Endothelial cell of umbilical vein (primary cell): ENCODE results near the gene MCM5. TPM values are rescaled to one million over a fixed set of nuclear protein-coding genes. Genes with fewer than 3 reads are reported as not detected.

ENCODE experiments used
- BruUV-seq: library from RNA; stranded (reverse); fragments of 400-500 nt; replicated peaks from 2 replicates; lab custom pipeline; 2021; lab: Mats Ljungman, UMichigan
- CTCF ChIA-PET: fragments of 300-600, 350-600 bp; sonication (Branson Sonifier 250); formaldehyde crosslinking; loops from one replicate; lab custom pipeline; 2021; ENCODE audit warnings: antibody characterized with exemption, inconsistent platforms; lab: Charles Lee
- POLR2A ChIA-PET: fragments of 300-600, 350-600 bp; sonication (Branson Sonifier 250); formaldehyde crosslinking; loops from one replicate; lab custom pipeline; 2021; ENCODE audit warnings: antibody characterized with exemption, inconsistent platforms; lab: Charles Lee
- DNase-seq: peaks from one replicate; pipeline ENCODE4 v3.0.0-alpha.2; 2011; ENCODE audit warnings: low read depth, low spot score
- FAIRE-seq: peaks from 2 replicates; lab custom pipeline; 2011; peaks lifted over from hg19 to GRCh38; lab: Jason Lieb, UNC
- H2AFZ ChIP-seq: 2 replicates; pipeline ENCODE4 v1.6.0; 2012; ENCODE audit warnings: low read depth, low read length, control low read depth, inconsistent platforms
- H3K27ac ChIP-seq: 2 replicates; pipeline ENCODE4 v1.5.1; 2011; ENCODE audit warnings: low read depth, mild to moderate bottlenecking, control low read depth, low read length, moderate library complexity; ENCODE audit not compliant: insufficient read depth
- H3K27me3 ChIP-seq, 2 experiments: 2 replicates each; pipeline versions ENCODE4 v1.6.0 to v1.6.1; 2011; ENCODE audit warnings: low read length in 2 of 2, mixed read lengths in 1 of 2; ENCODE audit not compliant: control insufficient read depth in 2 of 2, insufficient read depth in 2 of 2
- H3K36me3 ChIP-seq, 2 experiments: 2 replicates in 1 of 2; 3 replicates in 1 of 2; pipeline ENCODE4 v1.5.1; 2011; ENCODE audit warnings: low read length in 2 of 2, mild to moderate bottlenecking in 1 of 2, moderate library complexity in 1 of 2; ENCODE audit not compliant: control insufficient read depth in 2 of 2, insufficient read depth in 2 of 2; ENCODE audit errors: extremely low read depth in 1 of 2
- H3K4me1 ChIP-seq: 3 replicates; pipeline ENCODE4 v1.5.1; 2011; ENCODE audit warnings: mild to moderate bottlenecking, low read length; ENCODE audit not compliant: control insufficient read depth, insufficient read depth; ENCODE audit errors: extremely low read depth
- H3K4me2 ChIP-seq: 2 replicates; pipeline ENCODE4 v1.6.1; 2011; ENCODE audit warnings: low read length, control low read depth, mixed read lengths; ENCODE audit not compliant: insufficient read depth
- H3K4me3 ChIP-seq, 3 experiments: fragments of 200-600 bp in 1 of 3; sonication (generic), shearing (Covaris generic) in 1 of 3; replicated peaks in 1 of 3; 2 replicates each; pipeline ENCODE4 v1.5.1; 2011 to 2016; ENCODE audit warnings: control low read depth in 3 of 3, low read length in 3 of 3, mild to moderate bottlenecking in 2 of 3, inconsistent platforms in 1 of 3, low read depth in 1 of 3, moderate library complexity in 1 of 3; ENCODE audit not compliant: insufficient read depth in 1 of 3
- H3K79me2 ChIP-seq: 2 replicates; pipeline ENCODE4 v1.6.0; 2012; ENCODE audit warnings: low read length, inconsistent platforms; ENCODE audit not compliant: control insufficient read depth, insufficient read depth
- H3K9ac ChIP-seq: replicated peaks from 2 replicates; pipeline ENCODE3; 2011; ENCODE audit warnings: low read length, control low read depth; ENCODE audit not compliant: insufficient read depth; ENCODE audit errors: extremely low read depth
- H3K9me1 ChIP-seq: replicated peaks from 3 replicates; pipeline ENCODE4 v1.6.0; 2011; ENCODE audit warnings: mild to moderate bottlenecking, low read length; ENCODE audit not compliant: control insufficient read depth, insufficient read depth; ENCODE audit errors: extremely low read depth
- H3K9me3 ChIP-seq: replicated peaks from 2 replicates; pipeline ENCODE4 v1.5.1; 2012; ENCODE audit warnings: low read length, inconsistent platforms; ENCODE audit not compliant: control insufficient read depth, insufficient read depth
- H4K20me1 ChIP-seq: replicated peaks from 2 replicates; pipeline ENCODE3; 2011; ENCODE audit warnings: mild to moderate bottlenecking, low read length; ENCODE audit not compliant: control insufficient read depth, insufficient read depth; ENCODE audit errors: extremely low read depth
- EZH2 ChIP-seq: IDR thresholded peaks from 2 replicates; pipeline ENCODE4 v1.6.1; 2012; ENCODE audit warnings: borderline replicate concordance, low read depth, mild to moderate bottlenecking, moderate library complexity, low read length, inconsistent platforms; ENCODE audit not compliant: severe bottlenecking
- FOS ChIP-seq: IDR thresholded peaks from 2 replicates; pipeline ENCODE4 v1.6.1; 2011; ENCODE audit warnings: mild to moderate bottlenecking, low read length, moderate library complexity, borderline replicate concordance; ENCODE audit not compliant: insufficient read depth
- GATA2 ChIP-seq: IDR thresholded peaks from 2 replicates; pipeline ENCODE4 v1.7.0; 2011; ENCODE audit warnings: low read depth, mild to moderate bottlenecking, moderate library complexity, mixed read lengths, low read length; ENCODE audit not compliant: insufficient read length, insufficient read depth
- JUN ChIP-seq: IDR thresholded peaks from 2 replicates; pipeline ENCODE4 v1.6.1; 2011; ENCODE audit warnings: borderline replicate concordance, low read depth; ENCODE audit not compliant: insufficient read length, insufficient read depth
- MYC ChIP-seq: IDR thresholded peaks from one replicate; pipeline ENCODE4 v1.6.1; 2011; ENCODE audit warnings: mild to moderate bottlenecking, low read depth, low read length
- POLR2A ChIP-seq: IDR thresholded peaks from 2 replicates; pipeline ENCODE4 v1.6.1; 2012; ENCODE audit warnings: low read depth, mild to moderate bottlenecking, control low read depth, low read length
- POLR2AphosphoS5 ChIP-seq: IDR thresholded peaks from 2 replicates; pipeline ENCODE4 v1.6.1; 2012; ENCODE audit warnings: low read depth, mild to moderate bottlenecking, control low read depth, low read length, moderate library complexity; ENCODE audit not compliant: insufficient read depth
- dilution Hi-C: fragments of 300-500 bp; cut with MboI; formaldehyde crosslinking; loops from one replicate; pipeline ENCODE4 v1.15.0; 2019; ENCODE audit warnings: low sequenced_read_pairs; ENCODE audit not compliant: extremely low pct_ligation_motif_present
- intact Hi-C: fragments of 100-400 bp; cut with micrococcal nuclease; formaldehyde crosslinking; loops from one replicate; pipeline ENCODE4 v1.10.0; 2022
- polyA plus RNA-seq, 4 experiments: library from polyadenylated mRNA; depleted of rRNA in 3 of 4; stranded (reverse) in 3 of 4; unstranded in 1 of 4; fragments of >200 nt; gene quantifications; 2 replicates each; pipeline versions ENCODE4 v1.2.1 to v1.2.3, GENCODE V29; 2011 to 2012; ENCODE audit warnings: missing spikeins in 1 of 4
- total RNA-seq: library from RNA; stranded (reverse); gene quantifications from 2 replicates; pipeline ENCODE4 v1.2.3, GENCODE V29; 2021
- TF ChIP-seq, protein P1 (sequence below): IDR thresholded peaks from 2 replicates; pipeline ENCODE4 v1.6.1; 2011; ENCODE audit not compliant: insufficient read depth, insufficient read length
- TF ChIP-seq, protein P2 (sequence below), 2 donors: IDR thresholded peaks; 1 replicate in 1 of 2; 2 replicates in 1 of 2; pipeline ENCODE4 v1.5.1; 2011; ENCODE audit warnings: low read length in 2 of 2, mild to moderate bottlenecking in 2 of 2, moderate library complexity in 2 of 2, control low read depth in 1 of 2, inconsistent platforms in 1 of 2, low read depth in 1 of 2; ENCODE audit not compliant: insufficient read depth in 1 of 2; ENCODE audit errors: extremely low read depth in 1 of 2

MCM5 gene
- total and polyA plus RNA-seq, 2 donors (not counting 3 experiments of a cell fraction or from before 2014, with no cell fraction given) = 67.8 to 111 TPM

GRCh38 chr22:35473971-35474370, 74.0 kb downstream of the MCM5 start:
- POLR2A ChIA-PET = no interaction called here
- no peaks in the 10 kb centered on the region for H4K20me1 ChIP-seq
- intact Hi-C loops = loop anchor here (5.0 kb wide), 1 partner anchor 68 kb away; the partner anchor contains the start of gene RASD2

More at GRCh38 chr22:35473971-35474370, 74.0 kb downstream of the MCM5 start:
- no peak for TF ChIP-seq JUN
- TF ChIP-seq POLR2AphosphoS5 = no peak
- TF ChIP-seq POLR2A = no peak
- TF ChIP-seq GATA2 = no peak
- TF ChIP-seq, protein P1, sequence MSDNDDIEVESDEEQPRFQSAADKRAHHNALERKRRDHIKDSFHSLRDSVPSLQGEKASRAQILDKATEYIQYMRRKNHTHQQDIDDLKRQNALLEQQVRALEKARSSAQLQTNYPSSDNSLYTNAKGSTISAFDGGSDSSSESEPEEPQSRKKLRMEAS = no peak
- TF ChIP-seq, protein P2, sequence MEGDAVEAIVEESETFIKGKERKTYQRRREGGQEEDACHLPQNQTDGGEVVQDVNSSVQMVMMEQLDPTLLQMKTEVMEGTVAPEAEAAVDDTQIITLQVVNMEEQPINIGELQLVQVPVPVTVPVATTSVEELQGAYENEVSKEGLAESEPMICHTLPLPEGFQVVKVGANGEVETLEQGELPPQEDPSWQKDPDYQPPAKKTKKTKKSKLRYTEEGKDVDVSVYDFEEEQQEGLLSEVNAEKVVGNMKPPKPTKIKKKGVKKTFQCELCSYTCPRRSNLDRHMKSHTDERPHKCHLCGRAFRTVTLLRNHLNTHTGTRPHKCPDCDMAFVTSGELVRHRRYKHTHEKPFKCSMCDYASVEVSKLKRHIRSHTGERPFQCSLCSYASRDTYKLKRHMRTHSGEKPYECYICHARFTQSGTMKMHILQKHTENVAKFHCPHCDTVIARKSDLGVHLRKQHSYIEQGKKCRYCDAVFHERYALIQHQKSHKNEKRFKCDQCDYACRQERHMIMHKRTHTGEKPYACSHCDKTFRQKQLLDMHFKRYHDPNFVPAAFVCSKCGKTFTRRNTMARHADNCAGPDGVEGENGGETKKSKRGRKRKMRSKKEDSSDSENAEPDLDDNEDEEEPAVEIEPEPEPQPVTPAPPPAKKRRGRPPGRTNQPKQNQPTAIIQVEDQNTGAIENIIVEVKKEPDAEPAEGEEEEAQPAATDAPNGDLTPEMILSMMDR (IDR thresholded peaks at IDR 0.05; ENCODE audit: extremely low read depth in 1 of 2, insufficient read depth in 1 of 2, low read depth in 1 of 2, low read length in 2 of 2) = no peak
- TF ChIP-seq MYC = no peak
- TF ChIP-seq EZH2 = no peak
- TF ChIP-seq FOS = no peak
- H3K9me1 ChIP-seq = no peaks in the 10 kb centered on the region
- no peak overlapping the region for H2AFZ ChIP-seq
- DNase-seq (no peak), FAIRE-seq (no peak)
- no peaks in the 10 kb centered on the region for H3K36me3 ChIP-seq
- BruUV-seq = no TSS peak
- peaks cover 24% of the 10 kb centered on the region for H3K4me1 ChIP-seq
- H3K27ac ChIP-seq = no peak overlapping the region
- dilution Hi-C loops = no loop called here
- no peaks in the 10 kb centered on the region for H3K9me3 ChIP-seq
- H3K27me3 ChIP-seq = no peaks in the 10 kb centered on the region
- H3K9ac ChIP-seq = no peak overlapping the region
- no peak overlapping the region for H3K4me3 ChIP-seq
- H3K4me2 ChIP-seq = no peak overlapping the region
- H3K79me2 ChIP-seq = no peaks in the 10 kb centered on the region
- CTCF ChIA-PET = no interaction called here

Other genes with a start within 250 kb of the MCM5 start
- 29.5 and 30.5 TPM in 2 replicates for gene HMGXB4, start 142.6 kb upstream of the MCM5 start, total RNA-seq
- gene HMGXB4, start 142.6 kb upstream of the MCM5 start, polyA plus RNA-seq = 11.1 and 12.2 TPM in 2 replicates
- 36.4 and 44.5 TPM in 2 replicates for gene TOM1, start 100.2 kb upstream of the MCM5 start, total RNA-seq
- 74.4 and 74.6 TPM in 2 replicates for gene TOM1, start 100.2 kb upstream of the MCM5 start, polyA plus RNA-seq
- gene HMOX1, start 19.0 kb upstream of the MCM5 start, total RNA-seq = 29.2 and 41.1 TPM in 2 replicates
- gene HMOX1, start 19.0 kb upstream of the MCM5 start, polyA plus RNA-seq = 69.1 and 77.4 TPM in 2 replicates
- gene RASD2, start 140.7 kb downstream of the MCM5 start, total RNA-seq = not detected in 2 replicates
- not detected in 2 replicates for gene RASD2, start 140.7 kb downstream of the MCM5 start, polyA plus RNA-seq
- gene MB, start 217.2 kb downstream of the MCM5 start, total RNA-seq = not detected in 2 replicates
- not detected in 2 replicates for gene MB, start 217.2 kb downstream of the MCM5 start, polyA plus RNA-seq
- 1.3 and 3.0 TPM in 2 replicates for gene APOL6, start 248.3 kb downstream of the MCM5 start, total RNA-seq
- gene APOL6, start 248.3 kb downstream of the MCM5 start, polyA plus RNA-seq = 0.33 TPM in 2 replicates